ENCODE results near the gene SPI1. TPM values are rescaled to one million over a fixed set of nuclear protein-coding genes. Genes with fewer than 3 reads are reported as not detected.

The SPI1 gene
- polyA plus RNA-seq (2013, experiment 1 of 2; ENCODE audit: insufficient read length): 0.11 TPM
- 0.37 TPM for polyA plus RNA-seq (2013, experiment 2 of 2; ENCODE audit: insufficient read length)

DNA sequence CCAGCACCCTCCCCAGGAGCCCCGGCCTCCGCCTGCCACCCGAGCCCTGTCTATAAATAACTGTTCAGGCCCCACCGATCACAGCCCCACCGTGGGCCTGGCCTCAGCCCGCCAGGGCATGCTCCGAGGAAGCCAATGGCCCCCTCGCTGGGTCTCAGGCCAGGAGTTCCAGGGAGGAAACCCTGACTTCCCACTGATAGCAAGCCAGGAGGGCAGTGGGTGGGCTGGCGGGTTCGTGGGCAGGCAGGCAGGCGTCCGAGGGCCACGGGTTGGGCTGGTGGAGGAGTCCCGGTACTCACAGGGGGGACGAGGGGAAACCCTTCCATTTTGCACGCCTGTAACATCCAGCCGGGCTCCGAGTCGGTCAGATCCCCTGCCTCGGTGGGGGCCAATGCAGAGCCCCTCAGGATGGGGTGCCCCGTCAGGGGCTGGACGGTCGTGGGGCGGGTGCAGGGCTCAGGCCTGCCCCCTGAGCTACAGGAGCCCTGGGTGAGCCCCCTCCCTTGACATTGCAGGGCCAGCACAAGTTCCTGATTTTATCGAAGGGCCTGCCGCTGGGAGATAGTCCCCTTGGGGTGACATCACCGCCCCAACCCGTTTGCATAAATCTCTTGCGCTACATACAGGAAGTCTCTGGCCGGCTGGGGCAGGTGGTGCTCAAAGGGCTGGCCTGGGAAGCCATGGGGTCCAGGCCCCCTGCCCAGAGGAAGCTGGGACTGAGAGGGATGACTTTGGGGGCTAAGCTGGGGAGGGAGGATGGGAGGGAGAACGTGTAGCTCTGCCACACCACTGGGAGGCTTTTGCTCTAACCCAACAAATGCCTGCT is at the start of gene SPI1:
Gene SPI1, minus strand, starts transcription at position 538 of the 826 bp plus-strand sequence. Its CDS starts 194 bp downstream, at position 344.
- no peak for DNase-seq

DNA sequence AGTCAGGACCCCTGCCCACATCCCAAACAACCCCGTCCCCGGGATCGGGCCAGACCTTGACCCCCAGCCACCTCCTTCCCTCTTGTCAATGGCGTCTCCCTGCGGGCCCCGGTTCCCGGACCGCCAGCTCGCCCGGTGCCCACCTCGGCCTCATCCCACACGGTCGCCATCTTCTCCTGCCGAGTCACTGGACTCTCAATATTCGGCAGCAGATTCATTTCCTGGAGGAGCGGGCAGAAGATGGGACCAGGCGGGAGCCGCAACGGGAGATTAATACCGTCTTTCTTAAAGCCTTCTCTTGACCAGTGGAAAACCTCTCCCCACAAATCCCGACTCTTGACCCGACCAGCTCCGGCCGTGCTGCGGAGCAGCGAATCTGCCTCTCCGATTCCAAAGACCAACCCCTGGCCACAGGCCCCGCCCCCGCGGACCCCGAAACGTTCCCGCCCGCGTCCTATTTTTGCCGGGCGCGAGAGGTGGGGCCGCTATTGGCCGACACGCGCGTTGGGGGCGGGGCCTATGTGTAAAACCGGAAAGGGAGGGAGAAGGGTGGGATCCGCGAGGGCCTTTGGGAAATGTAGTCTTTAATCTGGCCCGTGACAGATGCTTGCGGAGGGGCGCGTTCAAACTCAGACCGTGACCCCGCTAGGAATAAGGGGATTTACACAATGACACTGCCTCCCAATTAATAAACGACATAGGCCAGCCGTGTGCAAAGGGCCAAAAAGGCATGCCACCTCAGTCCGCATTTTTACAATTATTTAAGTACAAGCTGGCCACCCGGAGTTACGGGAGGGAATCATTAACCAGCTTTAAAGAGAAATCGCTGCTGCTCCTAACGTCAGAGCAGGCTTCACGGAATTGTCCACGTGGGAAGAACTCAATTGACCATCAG is 48.0 kb upstream of the SPI1 start, which contains the start of gene PSMC3:
Gene PSMC3, minus strand, starts transcription at position 378 of the 895 bp plus-strand sequence. Its CDS starts 160 bp downstream, at position 218.
- peak; percentile 98 for DNase-seq

DNA sequence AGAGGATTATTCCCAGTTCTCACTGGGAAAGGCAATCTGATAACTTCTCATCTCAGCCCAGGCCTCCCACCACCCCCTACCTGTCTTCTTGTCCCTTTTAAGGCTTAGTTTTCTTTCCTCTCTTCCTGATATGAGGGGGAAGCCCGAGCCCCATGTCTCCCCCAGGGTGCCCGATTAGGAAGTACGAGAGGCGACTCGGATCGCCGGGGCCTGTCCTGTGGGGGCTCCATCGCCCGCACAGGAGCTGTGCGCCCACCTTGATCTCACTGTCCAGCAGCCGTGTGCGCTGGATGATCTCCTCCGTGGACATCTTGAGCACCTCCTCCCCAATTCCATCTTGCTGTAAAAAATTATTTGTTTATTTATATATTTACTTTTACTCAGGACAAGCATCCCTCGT is 47.3 kb upstream of the SPI1 start:
- no peak for DNase-seq

DNA sequence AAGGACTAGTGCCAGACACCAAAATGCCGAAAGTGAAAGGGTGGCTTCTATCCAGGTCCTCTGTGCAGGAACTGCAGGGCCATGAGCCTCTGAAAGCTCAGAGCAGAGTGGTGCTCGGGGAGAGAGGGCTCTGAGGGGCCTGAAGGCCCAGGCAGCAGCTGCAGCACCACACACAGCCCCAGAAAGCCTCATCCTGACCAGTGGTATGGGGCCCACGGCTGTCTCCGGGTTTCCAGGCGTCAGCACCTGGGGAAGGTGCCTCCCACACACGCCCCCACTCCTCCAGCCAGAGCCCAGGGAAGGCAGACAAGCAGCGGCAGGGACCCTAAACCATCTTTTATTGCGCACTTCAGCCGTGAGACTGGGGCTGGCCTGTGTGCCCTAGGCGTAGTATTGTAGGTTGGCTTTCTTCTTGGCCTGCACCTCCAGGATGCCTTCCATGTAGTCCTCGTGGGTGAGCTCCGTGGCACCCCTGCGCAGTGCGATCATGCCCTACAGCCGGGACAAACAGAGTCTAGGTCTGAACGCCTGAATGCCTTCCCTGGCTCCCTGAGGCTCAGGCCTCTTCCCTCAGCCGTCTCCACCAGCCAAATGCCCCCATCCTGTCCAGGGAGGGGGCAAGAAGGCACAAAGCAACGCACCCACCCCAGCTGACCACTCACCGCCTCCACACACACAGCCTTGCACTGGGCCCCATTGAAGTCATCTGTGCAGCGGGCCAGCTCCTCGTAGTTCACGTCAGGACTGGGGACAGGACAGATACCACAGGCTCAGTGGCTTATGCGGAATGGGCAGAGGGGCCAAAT is 40.3 kb upstream of the SPI1 start:
- DNase-seq: no peak

DNA sequence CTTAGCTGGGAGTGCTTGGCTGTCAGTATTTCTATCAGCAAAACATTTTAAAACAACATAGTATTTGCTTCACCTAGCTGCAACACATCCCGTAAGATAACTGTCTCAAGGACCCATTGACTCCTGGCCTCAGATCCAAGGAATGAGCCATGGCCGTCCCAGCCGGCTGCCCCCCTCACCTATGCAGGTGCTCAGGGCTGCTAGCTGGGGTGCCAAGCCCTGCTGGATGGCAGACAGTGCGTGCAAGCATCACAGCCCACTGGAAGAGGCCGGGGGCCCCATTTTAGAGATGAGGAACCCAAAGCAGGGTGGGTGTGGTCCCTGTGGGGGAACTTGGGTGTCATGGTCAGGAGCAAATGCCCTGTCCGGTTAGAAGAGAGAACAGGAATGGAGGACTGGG is 39.4 kb upstream of the SPI1 start:
- DNase-seq: no peak

DNA sequence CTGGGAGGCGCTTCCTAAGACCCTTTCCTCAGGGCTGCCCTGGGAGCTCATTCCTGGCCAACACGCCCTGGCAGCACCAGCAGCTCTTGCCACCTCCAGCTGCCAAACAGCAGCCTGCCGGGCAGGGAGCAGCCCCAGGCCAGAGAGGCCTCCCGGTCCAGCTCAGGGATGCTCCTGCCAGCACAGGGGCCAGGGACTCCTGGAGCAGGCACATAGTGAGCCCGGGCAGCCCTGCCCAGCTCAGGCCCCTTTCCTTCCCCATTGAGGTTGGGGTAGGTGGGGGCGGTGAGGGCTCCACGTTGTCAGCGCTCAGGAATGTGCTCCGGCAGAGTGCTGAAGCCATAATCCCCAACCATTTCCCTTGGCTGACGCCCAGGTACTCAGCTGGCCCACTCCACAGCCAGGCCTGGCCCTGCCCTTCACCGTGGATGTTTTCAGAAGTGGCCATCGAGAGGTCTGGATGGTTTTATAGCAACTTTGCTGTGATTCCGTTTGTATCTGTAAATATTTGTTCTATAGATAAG is 37.7 kb upstream of the SPI1 start:
- DNase-seq: peak; percentile 95

- no peak for DNase-seq
Measured at GRCh38 chr11:47415091-47415854, 36.9 kb upstream of the SPI1 start.

DNA sequence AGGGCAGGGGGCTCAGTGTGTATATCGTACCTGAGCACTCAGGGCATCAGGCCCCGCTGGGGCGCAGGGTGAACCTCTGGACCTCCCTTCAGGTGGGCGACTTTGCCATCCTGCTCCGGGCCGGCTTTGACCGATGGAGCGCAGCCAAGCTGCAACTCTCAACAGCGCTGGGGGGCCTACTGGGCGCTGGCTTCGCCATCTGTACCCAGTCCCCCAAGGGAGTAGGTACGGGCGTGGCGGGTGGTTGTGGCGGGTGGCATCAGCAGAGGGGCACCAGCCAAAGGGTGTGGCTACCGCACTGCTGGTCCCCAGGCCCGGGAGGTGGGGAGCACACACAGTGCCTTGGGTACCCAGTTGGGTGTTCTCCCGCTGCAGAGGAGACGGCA is 36.3 kb upstream of the SPI1 start:
- no peak for DNase-seq

DNA sequence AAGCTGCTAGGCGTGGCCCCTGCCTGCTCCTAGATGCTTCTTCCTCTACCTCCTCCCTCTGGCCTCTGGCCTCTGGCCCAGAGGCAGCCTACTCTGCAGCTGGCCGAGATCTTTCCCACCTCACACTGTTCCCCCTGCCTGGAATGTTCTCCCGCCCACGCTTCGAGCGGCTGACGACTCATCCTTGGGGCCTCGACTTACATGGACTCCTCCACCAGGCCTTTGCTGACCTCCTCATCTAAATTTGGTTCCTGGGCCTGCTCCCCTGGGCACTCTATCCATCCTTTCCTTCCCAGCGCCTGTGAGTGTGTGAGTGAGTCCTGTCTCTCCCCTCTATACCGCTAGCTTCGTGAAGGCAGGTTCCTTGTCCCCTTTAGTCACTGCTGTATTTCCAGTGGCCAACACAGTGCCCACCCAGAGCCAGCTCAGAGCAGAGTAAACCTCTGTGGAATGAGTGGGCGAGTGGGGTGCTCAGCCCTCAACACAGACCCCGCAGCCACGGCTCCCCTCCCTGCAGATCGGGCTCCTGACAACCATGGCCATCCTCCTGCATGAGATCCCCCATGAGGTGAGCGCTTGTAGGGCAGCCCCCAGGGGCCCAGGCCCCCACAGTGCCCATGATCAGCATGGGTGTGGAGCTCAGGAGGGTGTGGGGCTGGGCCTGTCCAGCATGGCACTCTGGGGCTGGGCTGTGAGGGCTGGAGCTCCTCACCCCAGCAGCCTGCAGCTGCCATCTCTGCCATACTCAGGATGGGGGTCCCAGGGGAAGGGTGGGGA is 35.7 kb upstream of the SPI1 start:
- peak; percentile 54 for DNase-seq

GRCh38 chr11:47413351-47413750 is 35.0 kb upstream of the SPI1 start:
- no peak for DNase-seq

GRCh38 chr11:47411884-47412746 is 33.8 kb upstream of the SPI1 start:
- DNase-seq: peak; percentile 44

DNA sequence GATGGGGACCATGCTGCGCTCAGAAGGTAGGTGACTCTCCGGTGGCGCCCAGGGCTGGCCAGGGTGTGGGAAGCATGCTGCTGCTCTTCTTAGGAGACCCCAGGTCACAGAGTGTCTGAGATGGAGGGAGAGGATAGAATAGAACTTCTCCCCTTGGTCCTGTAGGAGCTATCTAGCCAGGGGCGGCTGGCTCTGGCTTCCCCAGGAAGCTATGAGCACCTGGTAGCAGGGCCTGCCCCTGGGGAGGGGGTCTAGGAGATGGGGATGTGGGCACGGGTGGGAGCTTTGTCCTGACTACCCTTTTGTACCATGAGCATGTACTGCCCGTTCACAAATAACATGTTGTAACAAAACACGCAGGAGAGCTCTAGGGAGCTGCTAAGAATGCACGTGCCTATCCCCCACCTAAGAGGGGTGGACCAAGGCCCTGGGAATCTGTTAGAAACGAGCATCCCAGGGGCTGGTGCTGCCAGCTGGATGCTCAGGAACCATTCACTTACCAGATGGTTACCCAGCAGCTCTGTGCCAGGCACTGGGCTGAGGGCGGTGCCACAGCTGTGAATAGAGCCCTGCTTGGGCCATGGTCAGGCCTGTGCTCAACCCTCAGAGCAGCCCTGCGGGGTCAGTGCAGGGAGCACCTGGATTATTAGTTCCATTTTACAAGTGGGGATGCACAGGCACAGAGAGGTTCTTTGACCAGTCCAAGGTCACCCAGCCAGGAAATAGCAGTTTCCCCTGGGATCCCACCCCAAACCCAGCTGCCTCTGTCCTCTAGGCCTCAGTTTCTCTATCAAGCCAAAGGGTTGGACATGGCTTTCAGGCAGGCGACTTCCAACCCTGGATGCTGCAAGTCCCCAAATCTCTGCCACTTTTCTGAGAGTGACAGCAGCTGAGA is 32.3 kb upstream of the SPI1 start:
- no peak for DNase-seq

DNA sequence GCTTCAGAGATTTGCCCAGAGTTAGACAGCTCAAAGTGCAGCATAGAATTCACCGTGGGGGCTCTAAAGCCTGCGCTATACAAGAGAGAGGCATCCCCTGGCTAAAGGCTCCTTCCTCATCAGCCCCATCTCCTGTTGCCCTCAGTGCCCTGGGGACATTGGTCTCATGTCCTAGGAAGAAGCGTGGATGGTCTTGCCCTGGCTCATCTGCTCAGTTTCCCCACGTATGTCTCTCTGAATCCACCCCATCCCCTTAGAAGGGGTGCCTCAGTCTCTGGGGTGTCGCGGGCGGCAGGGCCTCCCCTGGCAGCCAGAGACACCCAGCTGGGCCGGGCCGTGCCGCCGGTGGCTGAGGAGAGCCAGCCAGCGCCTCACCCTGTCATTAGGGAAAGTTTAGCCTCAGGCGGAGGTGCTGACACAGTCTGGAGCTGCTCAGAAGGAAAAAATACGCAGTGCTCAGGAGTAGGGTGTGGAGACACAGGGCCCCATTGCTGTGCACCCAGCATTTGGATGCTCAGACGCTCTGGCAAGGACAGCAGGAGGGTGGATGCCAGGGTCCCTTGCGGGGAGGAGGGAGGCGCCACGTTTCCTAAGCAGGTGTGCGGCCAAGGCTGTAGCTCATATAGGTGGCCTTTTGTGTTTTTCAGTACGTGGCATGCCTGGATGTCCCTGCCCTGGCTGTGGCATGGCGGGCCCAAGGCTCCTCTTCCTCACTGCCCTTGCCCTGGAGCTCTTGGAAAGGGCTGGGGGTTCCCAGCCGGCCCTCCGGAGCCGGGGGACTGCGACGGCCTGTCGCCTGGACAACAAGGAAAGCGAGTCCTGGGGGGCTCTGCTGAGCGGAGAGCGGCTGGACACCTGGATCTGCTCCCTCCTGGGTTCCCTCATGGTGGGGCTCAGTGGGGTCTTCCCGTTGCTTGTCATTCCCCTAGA is 31.4 kb upstream of the SPI1 start:
- no peak for DNase-seq

DNA sequence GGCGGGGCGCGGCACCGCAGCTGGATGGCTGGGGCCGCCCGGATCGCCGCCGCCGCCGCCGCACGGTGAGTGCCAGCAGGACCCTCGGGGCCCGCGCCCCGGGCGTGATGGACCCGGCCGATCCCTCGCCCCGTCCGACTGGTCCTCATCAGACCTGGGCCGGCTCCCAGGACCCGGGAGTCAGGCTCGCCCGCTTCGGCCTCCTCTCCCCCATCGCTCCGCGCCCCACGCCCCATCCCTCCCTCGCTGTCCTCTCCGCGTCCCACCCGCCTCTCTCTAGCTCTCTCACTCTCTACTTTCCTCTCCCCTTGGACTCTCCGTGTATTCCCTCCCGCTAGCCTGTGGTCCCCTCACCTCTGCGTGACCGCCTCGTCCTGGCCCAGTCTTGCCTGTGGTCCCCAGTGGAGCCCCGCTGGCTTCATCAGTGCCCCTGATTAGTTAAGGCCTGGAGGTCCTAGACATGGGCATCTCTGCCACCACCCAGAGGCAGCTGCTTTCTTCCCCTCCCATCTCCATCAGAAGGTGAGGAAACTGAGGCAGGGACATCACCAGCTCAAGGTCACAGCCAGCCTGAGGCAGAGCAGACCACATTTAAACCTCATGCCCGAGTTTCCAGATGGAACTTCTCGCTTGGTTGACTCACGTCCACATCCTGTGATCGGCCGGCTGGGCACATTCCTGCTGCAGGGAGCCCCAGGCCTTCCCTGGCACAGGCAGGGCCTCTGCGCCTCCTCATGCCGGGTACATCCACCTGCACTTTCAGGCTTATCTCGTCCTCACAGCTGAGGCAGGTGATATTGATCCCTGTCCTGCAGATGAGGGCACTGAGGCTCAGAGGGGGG is 30.5 kb upstream of the SPI1 start:
- DNase-seq: peak; percentile 74

DNA sequence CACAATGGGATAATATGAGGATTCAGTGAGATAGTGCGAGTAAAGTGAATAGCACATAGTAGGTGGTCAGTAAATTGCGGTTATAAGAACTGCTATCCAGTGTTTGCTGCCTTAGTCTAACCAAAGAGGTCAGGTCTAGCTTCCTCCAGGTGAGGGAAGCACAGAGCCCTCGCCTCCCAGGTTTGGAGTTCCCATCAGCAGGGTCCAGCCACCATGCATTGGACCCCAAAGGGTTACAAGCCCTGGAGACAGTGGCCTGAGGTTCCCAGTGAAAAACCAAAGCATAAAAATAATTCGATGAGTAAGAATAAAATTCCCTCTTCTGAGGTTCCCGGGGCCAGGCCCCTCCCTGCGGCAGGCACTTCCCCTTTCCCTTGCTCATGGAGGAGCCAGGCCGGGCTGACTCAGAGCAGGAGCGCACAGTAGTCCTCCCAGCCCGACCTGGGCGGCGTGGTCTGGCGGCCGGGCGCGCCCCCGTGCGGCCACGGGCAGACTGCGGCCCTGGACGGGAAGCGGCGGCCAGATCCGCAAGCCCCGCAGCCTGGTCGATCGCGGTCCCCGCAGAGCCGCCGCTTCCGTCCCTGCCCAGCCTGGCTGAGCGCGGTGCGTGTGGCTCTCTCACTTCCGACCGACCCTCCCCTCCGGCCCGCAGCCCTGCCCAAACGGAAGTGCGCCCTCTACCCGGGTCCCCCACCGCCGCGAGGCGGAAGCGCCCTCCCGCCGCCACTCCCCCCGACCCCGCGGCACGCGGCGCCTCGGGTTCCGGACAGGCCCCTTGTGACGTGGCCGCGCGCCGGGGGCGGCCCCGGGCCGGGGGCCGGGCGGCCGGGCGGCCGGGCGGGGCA is 29.6 kb upstream of the SPI1 start, which contains the start of gene SLC39A13:
Gene SLC39A13, plus strand, starts transcription at position 845 of the 845 bp plus-strand sequence. CDS start 1,505 bp downstream, outside the sequence.
- peak; percentile 97 for DNase-seq

Measured in fibroblast of skin of scalp (primary cell).